Measurements from ENCODE around the gene TTC23. TPM values are rescaled to one million over a fixed set of nuclear protein-coding genes. Genes with fewer than 3 reads are reported as not detected.

The TTC23 gene
- total RNA-seq, 1 experiment from 2014 or later, result 13.4 TPM

- DNase-seq (ENCODE audit: low spot score), result no peak
- no peaks in the 10 kb centered on the region for H3K9me3 ChIP-seq (ENCODE audit: low read depth, low read length, poor library complexity, severe bottlenecking)
- H3K36me3 ChIP-seq (ENCODE audit: insufficient read depth, low read length, poor library complexity, severe bottlenecking), result no peaks in the 10 kb centered on the region
- no peak overlapping the region for H3K4me3 ChIP-seq (ENCODE audit: low read depth, low read length, poor library complexity, severe bottlenecking)
- POLR2A ChIA-PET (ENCODE audit: low non-redundant PET), result no interaction called here
- BruUV-seq (replicated peaks), result no TSS peak
- H3K27ac ChIP-seq (ENCODE audit: low read depth, low read length, poor library complexity, severe bottlenecking), result no peak overlapping the region
- H3K4me1 ChIP-seq (ENCODE audit: insufficient read depth, low read length, poor library complexity, severe bottlenecking), result peaks cover 21% of the 10 kb centered on the region
- intact Hi-C loops (cut with micrococcal nuclease; ENCODE audit: unreplicated experiment), result no loop called here
- CTCF ChIA-PET, result no interaction called here
- TF ChIP-seq EZH2 (IDR thresholded peaks at IDR 0.05; ENCODE audit: borderline replicate concordance, low read depth, low read length, poor library complexity, severe bottlenecking) (no peak), CTCF (conservative IDR thresholded peaks at IDR 0.05; ENCODE audit: low read depth, low read length) (no peak)
- no peaks in the 10 kb centered on the region for H3K27me3 ChIP-seq (replicated peaks; ENCODE audit: insufficient read depth, low read depth, low read length, poor library complexity)
Observed at GRCh38 chr15:99176757-99177156, 72.6 kb downstream of the TTC23 start.

GRCh38 chr15:99174567-99175395 lies 74.6 kb downstream of the TTC23 start:
- no peak for TF ChIP-seq EZH2 (IDR thresholded peaks at IDR 0.05; ENCODE audit: borderline replicate concordance, low read depth, low read length, poor library complexity, severe bottlenecking)
- no peak for TF ChIP-seq CTCF (conservative IDR thresholded peaks at IDR 0.05; ENCODE audit: low read depth, low read length)
- intact Hi-C loops (cut with micrococcal nuclease; ENCODE audit: unreplicated experiment), result no loop called here
- CTCF ChIA-PET, result no interaction called here
- H3K27ac ChIP-seq (ENCODE audit: low read depth, low read length, poor library complexity, severe bottlenecking), result no peak overlapping the region
- no peaks in the 10 kb centered on the region for H3K9me3 ChIP-seq (ENCODE audit: low read depth, low read length, poor library complexity, severe bottlenecking)
- H3K4me1 ChIP-seq (ENCODE audit: insufficient read depth, low read length, poor library complexity, severe bottlenecking), result peaks cover 4% of the 10 kb centered on the region
- POLR2A ChIA-PET (ENCODE audit: low non-redundant PET), result no interaction called here
- BruUV-seq (replicated peaks), result no TSS peak
- H3K4me3 ChIP-seq (ENCODE audit: low read depth, low read length, poor library complexity, severe bottlenecking), result no peak overlapping the region
- no peaks in the 10 kb centered on the region for H3K36me3 ChIP-seq (ENCODE audit: insufficient read depth, low read length, poor library complexity, severe bottlenecking)
- H3K27me3 ChIP-seq (replicated peaks; ENCODE audit: insufficient read depth, low read depth, low read length, poor library complexity), result no peaks in the 10 kb centered on the region
- DNase-seq (ENCODE audit: low spot score), result no peak

DNA sequence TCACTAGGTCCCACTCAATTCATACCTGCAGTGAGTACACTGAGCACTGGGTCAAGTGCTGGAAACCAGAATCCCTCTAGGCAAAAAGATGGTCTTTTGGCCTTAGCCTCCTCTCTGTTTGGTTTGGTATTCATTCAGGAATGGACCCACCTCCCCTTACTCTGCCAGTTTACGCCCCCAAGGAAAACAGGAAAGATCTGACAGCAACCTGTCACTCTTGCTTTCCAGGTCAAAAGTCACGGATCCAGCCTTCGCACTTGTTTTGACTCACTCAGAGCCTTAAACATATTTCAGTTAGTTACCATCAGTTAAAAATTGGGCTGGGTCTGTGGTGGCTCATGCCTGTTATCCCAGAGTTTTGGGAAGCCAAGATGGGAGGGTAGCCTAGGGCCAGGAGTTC lies 76.4 kb downstream of the TTC23 start:
- ChIA-PET POLR2A (ENCODE audit: low non-redundant PET) (no interaction called here), CTCF (no interaction called here)
- Histone ChIP-seq H3K27ac (ENCODE audit: low read depth, low read length, poor library complexity, severe bottlenecking) (no peak overlapping the region), H3K36me3 (ENCODE audit: insufficient read depth, low read length, poor library complexity, severe bottlenecking) (no peaks in the 10 kb centered on the region), H3K27me3 (replicated peaks; ENCODE audit: insufficient read depth, low read depth, low read length, poor library complexity) (no peaks in the 10 kb centered on the region), H3K9me3 (ENCODE audit: low read depth, low read length, poor library complexity, severe bottlenecking) (no peaks in the 10 kb centered on the region), H3K4me1 (ENCODE audit: insufficient read depth, low read length, poor library complexity, severe bottlenecking) (no peaks in the 10 kb centered on the region), H3K4me3 (ENCODE audit: low read depth, low read length, poor library complexity, severe bottlenecking) (no peak overlapping the region)
- TF ChIP-seq EZH2 (IDR thresholded peaks at IDR 0.05; ENCODE audit: borderline replicate concordance, low read depth, low read length, poor library complexity, severe bottlenecking), result no peak
- TF ChIP-seq CTCF (conservative IDR thresholded peaks at IDR 0.05; ENCODE audit: low read depth, low read length), result no peak
- intact Hi-C loops (cut with micrococcal nuclease; ENCODE audit: unreplicated experiment), result no loop called here
- no TSS peak for BruUV-seq (replicated peaks)
- no peak for DNase-seq (ENCODE audit: low spot score)
